Measurements from ENCODE around the gene TMEM236.
A peak's percentile ranks its signal among the peaks of the same experiment; 100 is the strongest.

TMEM236 gene

DNA sequence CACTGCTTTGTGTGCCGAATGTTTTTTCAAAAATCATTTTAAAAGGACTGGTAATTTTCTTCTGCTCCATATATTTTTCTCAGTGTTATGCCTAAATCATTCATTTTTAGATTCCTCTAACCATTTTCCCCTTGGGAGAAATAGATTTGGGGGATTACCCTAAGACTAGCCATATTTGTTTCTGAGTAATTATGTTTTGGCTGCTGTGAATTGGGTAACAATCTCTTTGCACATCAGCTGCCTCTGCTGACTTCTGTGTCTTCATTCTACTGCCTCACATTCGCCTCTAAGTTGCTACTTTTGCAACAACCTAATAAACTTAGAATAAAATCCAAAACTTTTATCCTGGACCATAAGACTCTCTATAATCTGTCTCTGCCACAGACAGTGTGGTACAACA is 38.6 kb downstream of the TMEM236 start:
- no peak for DNase-seq

DNA sequence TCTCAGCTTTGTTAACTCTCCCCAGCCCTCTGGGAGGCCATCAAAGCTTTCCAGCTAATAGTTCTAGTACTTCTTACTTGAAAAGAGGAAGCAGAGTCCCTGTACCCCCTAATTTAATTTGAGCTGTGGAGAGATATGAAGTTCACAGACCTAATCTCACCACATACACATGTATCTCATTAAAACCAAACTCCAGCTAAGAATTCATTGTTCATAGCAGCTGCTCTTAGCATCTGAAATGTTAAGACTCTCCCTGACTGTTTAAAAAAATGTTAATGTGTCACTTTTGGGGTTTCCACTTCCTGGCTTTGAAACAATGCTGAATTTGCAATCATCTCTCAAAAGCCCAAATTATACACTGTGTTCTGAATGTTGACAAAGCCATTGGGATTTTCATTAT is 41.0 kb downstream of the TMEM236 start:
- no peak for DNase-seq

DNA sequence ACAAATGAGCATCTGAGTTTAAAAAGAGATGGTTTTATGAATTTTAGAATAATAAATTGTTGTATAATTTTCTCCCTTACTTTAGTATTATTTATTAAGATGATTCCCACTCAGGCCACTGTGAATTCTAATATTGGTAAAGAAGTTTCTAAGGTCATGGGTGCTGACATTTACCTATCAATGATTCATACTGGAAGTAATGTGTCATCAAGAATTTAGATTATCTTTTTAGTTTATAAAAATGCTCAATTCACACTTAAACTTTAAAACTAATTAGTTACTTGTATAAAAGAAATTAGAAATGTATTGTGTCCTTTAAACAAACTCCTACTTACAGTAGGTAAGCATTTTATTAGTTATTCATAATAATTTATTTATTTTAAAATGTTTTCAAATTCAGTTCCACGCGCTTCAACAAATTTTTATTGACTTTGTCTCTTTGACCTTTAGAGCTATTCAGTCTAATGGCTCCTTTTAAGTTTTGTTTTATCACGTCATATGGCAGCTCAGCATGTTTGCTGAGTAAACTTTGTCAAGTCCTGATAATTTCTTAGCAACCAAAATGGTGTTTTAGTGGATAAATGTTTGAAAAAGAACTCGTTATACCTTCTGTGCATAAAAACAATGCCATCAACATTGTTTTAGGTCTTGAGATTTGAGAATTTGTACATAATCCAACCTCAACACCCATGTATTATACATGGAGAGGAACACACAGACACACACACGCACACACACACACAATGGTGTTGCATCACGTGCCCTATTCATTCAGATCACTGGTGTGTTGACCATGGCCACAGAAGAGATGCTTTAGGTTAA is 42.0 kb downstream of the TMEM236 start:
- no peak for DNase-seq

DNA sequence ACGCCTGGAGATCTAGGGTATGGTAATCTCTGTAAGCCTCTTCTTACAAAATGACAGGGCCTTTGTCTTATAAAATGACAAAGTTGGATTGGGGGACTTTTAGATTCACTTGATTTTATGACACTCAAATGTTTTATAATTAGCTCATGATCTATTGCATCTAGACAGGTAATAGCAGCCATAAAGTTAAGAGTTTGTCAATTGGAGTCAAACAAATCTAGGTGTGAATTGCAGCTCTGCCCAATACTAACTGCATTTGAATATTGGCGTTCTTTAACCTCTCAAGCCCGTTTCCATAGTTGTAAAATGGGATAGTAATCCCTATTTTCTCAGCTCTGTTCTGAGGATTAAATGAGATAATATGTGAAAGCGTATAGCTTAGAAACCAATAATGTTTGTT is 43.1 kb downstream of the TMEM236 start:
- no peak for DNase-seq

DNA sequence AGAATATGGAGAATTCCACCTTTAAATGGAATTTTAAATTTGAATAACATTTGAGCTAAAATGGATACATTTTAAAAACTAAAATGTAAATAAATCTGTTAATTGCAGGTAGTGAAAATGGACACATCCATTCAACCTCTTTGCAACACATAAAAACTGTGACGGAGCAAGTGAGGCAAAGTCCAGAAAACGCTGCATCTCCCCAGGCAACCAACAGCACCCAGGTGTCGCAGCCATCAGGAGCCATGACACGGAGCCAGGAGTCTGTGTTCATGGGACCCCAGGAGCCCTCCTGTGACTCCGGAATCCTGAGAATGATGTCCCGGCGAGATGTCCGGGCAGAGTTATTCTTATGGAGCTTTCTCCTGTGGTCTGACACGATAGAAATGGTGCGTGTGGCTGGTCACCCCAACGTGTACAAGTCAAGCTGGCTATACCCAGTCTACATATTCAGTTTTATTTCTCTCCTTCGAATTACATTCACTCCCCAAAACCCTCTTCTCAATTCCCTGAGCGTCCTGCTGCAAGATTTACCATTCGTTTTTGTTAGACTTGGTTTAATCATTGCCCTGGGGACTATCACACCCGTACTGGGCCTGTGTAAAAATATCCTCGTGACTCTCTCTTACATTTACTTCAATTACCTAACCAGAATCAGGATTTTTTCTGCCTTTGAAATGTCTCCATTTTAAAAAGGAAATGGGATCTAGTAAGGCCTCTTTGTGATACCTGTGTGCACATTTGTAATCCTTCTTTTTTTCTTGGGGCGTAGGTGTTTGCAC is 44.0 kb downstream of the TMEM236 start:
- DNase-seq: no peak

DNA sequence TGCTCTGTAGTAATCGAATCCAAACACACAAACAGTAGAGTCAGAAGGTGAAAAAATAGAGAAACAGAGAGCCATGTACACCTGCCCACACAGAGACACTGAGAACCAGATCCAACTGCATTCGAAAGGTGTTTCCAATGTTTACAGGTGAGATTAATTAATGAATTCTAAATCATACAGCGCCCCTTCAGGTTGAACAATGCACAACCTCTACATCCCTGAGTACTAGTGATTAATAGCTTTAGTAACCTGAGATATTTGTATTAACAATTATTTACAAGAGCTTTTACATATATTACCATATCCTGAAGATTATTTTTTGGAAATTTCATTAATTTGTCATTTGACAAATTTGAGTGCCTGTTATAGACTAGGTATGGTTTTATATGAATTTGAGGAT is 49.5 kb downstream of the TMEM236 start:
- no peak for DNase-seq

DNA sequence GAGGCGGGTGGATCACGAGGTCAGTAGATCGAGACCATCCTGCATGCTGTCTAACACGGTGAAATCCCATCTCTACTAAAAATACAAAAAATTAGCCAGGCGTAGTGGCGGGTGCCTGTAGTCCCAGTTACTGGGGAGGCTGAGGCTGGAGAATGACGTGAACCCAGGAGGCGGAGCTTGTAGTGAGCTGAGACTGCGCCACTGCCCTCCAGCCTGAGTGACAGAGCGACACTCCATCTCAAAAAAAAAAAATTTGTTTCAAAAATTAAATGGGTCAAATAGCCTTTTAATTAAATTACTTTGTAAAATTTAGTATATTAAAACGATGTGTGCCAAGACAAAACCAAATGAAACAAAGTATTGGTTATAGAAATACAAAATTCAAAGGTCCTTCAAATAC is 50.3 kb downstream of the TMEM236 start:
- no peak for DNase-seq

DNA sequence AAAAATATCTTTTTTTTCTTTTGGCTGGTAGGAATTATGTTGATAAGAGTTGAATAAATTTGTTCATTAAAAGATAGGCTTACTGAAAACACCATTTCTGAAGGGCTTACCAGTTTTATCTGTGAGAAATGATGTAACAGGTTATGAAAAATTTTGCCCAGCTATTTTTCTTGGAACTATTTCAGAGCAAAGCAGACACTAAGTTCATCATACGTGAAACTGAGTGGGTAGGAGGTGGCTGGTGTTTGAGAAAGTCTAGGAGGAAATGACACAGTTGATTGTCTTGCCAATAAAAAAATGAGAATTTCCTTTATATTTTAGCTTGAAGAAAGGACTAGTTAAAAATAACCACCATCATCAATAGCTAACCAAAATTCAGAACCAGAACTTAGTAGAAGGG is 51.0 kb downstream of the TMEM236 start:
- DNase-seq: no peak

DNA sequence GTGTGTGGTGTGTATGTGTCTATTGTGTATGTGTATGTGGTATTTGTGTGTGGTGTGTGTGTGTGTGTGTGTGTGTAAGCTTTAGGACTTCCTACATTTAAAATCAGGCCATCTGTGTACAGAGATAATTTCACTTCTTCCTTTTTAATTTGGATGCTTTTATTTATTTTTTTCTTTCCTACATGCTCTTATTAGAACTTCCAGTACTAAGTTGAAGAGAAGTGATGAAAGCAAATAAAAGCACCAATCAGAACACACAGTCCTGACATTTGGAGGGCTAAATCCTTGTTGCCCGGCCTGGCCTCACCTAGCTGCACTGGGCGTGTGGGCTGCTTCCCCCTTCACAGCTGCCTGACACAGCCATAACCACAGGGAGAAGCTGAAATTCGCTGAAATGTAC is 53.3 kb downstream of the TMEM236 start:
- DNase-seq: no peak

DNA sequence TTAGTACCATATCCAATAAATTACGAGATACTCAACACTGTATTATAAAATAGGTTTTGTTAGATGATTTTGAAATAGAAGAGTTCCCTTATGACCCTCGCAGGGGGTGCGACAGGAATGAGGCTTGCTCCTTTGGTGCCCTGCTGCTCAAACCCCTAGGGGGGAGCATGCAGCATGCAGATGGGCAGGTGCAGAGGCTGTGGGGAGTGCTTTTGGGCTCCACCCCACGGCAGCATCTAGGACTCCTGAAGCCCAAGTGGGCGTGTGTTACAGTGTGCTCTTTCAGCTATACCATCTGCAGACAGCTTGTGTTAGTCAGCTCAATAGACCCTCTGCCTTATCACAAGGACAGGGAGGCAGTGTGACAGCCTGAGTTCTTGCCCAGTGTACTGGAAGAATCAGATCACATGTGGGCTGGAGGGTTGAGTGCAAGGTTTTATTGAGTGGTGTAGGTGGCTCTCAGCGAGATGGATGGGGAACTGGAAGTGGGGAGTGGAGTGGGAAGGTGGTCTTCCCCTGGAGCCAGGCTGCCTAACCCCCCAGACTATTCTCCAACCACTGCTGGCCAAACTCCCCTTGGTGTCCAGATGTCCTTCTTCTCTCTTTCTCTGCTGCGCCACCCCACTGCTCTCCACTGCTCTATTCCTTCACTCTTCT is 54.0 kb downstream of the TMEM236 start:
- no peak for DNase-seq

DNA sequence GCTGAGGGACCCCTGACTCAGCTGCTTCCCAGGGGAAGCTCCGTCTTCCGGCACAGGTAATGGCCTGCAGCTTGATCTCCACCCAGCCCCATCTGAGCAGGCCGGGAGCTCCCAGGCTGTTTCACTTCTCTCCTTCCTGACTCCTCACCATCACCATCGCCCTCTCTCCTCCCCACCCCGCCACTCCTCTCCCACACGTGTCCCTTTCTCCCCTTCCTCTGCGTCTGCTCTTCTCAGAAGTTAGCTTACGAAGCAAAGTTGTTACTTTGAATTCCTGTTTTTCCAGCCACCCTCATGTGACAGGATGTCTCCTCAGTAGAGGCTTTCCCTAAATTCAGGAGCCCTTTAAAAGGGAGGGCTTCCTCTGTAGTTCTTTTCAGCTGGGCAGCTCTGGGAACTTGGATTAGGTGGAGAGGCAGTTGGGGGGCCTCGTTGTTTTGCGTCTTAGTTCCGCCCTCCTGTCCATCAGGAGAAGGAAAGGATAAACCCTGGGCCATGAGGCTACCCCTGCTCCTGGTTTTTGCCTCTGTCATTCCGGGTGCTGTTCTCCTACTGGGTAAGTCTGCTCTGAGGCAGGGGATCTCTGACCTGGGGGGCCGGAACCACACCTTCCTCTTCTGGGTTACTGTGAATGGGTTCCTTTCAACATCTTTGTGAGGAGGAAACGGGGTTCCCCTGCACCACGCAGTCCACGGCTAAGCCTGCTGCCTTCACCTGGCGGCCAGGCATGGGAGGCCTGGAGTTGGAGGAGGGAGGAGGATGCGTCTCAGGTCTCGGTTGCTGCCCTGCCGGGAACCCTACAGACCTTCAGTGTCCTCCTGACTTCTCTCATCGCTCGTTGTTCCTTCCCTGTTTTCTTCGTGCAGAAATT is 57.2 kb downstream of the TMEM236 start, which contains the start of gene MRC1:
TSS of gene MRC1 (plus strand) at position 378 of the 871 bp plus-strand sequence. CDS start at position 496, 118 bp downstream.
- peak in 1 of 2 donors; percentile 11 for DNase-seq

DNA sequence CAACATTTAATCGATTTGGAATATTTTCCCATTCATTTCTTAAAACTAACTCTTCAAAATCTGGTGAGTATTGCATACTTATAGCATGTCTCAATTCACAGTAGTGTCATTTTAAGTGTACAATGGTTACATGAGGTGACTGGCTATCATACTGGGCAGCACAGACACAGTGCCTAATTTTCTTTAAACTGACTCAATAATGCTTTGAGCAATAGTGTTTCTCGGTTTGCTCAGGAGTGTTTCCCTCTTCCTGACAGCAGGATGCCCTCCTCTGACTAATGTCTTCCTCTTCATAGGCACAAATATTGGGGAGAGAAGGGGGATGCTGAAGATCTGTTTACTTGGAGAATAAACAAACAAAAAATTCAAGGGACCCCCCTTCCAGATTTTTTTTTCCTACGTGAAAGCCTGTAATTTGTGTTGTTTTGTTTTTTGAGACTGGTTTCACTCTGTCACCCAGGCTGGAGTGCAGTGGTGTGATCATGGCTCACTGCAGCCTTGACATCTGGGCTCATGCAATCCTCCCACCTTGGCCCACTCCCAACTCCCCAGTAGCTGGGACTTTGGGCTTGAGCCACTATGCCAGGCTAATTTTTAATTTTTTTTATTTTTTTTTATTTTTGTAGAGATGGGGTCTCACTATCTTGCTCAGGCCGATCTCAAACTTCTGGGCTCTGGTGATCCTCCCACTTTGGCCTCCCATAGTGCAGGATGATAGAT is 59.3 kb downstream of the TMEM236 start:
- DNase-seq: no peak

DNA sequence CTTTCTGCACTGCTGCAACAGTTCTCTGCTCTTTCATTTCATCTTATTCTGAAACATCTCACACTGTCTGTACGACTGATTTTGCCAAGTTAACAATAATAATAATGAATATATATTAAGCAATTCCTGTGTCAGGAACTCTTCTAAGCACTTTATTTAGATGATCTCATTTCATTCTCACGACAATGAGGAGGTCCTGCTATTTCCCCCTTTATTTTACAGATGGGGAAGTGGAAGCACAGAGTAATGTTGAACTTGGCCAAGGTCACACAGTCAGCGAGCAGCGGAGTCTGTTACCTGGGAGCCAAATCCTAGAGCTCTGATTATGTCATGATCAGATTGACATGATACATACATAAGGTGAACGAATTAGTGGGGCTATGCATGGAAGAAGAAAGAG is 63.0 kb downstream of the TMEM236 start:
- no peak for DNase-seq

DNA sequence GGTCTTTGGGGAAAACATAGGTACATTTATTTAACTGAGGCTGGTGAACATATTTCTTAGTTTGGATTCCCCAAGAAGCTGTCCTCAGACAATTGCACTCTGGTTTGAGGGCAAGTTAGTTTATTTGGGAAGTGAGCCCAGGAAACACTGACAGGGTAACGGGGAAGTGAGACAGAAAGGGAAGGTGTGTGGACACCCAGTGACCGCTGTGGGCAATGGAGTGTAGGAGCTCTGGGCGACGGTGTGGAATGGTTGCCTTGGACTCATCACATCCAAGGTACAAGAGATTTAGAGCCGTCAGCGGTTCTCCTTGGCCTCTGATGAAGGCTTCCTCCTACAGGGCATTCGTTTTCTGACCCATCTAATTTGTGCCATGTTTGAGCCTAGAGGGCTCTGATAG is 64.2 kb downstream of the TMEM236 start:
- no peak for DNase-seq

DNA sequence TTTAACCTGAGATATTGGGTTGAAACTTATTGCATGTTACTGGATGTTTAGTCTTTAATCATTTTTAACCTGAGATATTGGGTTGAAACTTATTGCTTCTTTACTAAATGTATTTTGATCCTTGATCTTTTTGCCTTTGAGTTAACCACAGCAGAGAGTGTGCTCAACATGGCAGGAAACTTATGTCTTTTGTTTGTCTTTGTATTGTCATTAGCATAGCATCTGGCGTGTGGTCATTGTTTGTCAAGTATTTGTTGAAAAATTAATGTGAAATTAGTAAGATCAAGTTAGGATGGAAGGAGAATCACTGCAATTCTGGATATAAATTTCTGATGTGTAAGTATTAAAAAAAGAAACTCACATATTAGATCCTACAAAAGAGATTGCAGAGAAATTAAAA is 65.3 kb downstream of the TMEM236 start:
- no peak for DNase-seq

DNA sequence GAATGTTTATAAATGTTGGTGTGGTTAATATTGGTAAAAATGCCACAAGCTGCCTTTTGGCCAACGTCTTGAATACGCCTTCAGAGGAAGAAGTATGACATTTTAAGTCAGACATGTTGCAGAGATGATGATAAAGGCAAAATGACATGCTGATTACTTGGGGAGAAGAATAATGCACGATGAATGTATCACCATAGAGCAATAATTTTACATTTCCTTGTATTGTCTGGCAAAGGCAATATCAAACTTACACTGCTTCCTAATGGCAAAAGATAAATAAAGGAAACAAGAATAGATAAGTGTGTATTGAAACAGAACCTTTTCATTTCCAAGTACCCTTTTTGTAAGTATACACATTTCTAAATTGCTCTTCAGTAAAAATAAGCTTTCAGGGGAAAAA is 65.8 kb downstream of the TMEM236 start:
- DNase-seq: no peak

DNA sequence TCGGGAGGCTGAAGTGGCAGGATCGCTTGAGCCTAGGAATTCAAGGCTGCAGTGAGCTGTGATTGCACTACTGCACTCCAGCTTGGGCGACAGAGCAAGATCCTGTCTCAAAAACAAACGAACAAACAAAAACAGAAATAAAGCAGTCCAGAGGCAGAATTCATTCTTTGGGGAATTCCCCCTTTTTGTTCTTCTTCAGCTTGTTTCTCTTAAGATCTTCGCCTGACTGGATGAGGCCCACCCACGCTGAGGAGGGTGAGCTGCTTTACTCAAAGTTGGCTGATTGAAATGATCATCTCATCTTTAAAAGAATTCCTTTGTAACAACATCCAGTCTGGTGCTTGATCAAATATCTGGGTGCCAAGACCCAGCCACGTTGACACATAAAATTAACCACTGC is 67.8 kb downstream of the TMEM236 start:
- no peak for DNase-seq

DNA sequence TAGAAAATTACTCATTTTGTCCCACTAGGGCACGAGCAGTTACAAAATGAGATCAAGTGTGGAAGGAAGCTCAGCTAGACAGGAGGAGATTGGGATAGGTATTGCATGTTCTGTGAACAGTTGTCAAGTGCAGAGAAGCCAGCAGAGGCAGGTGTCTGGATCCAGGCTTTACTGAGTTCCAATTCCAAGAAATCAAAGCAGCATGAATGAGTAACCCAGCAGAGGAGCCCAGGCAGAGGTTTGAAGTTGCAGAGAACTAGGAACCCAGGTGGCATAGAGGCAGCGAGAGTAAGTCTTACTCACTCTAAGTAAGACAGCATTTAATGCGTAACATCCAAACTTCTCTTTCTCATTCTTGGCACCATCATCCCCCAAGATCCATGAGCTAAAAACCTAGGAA is 68.9 kb downstream of the TMEM236 start:
- no peak for DNase-seq

DNA sequence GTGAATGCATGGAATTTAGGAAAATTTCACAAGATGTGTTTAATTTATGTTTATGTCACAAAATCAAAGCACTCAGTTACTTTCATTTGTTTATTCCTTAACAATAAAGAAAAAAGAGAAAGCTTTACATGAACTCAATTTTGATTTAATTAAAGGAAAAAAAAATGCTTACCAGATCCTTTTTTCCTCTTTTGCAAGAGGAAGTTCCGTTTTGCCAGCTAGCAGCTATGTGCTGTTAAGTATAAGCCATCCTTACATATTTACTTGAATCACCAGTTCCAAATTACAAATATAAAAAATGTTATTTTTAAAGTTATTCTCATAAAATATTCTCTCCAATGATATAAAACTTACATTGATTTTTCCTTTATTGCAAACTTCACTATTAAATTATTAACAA is 69.9 kb downstream of the TMEM236 start:
- DNase-seq: no peak

DNA sequence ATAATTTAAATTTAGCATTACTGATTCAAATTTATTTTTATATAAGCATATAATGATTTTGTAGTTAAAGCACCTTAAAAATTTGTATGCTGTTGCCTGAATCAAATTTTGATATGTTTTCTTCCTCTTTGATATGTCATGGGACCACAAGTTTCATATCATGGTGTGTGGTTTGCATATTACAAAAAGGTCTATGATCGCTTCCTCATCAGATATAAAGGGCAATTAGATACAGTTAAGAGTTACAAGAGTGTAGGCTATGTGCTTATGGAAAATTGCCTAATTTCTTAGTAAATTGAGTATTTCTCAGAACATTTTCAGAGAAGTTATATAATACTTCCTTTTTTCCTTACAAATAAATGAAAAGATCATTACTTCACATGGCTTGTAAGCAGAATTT is 79.3 kb downstream of the TMEM236 start:
- DNase-seq: no peak

DNA sequence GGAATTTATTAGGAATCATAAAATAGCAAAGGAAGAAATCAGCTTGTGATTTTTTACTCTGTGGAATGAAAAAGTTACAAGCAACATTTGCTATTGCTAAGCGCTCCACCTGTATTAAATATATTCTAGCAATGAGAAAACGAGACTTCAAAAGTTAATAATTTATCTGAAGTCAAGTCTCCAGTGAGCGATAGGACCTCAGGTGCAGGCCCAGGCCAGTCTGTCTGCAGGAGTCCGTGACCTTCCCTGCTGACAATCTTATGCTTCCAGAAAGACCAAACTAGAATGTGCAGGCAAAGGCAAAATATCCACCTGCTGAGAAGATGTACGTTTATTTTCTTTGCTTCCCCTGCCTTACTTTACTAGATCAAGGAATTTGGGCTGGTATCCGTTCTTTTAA is 79.9 kb downstream of the TMEM236 start:
- no peak for DNase-seq

DNA sequence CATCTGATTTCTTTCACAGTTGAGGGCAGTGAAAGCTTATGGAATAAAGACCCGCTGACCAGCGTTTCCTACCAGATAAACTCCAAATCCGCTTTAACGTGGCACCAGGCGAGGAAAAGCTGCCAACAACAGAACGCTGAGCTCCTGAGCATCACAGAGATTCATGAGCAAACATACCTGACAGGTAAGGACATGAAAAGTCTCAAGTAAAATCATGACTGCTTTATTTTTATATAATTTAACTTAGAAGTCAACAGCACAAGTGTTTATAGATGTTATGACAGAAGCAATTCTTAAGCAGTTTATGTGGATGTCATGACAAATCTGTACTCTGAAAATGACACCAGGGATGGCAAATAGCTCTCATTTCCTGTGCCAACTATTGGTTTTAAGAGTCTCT is 81.7 kb downstream of the TMEM236 start:
- no peak for DNase-seq

Measured in hippocampal formation (tissue), 2 donors.